Fibroblast of skin of scalp (primary cell): Measurements from ENCODE around the gene PKD1L1.

Experiments
- DNase-seq: peaks from one replicate; pipeline ENCODE4 v3.0.0-alpha.2; 2013

PKD1L1 gene

GRCh38 chr7:47818796-47819606, 129.3 kb downstream of the PKD1L1 start:
- DNase-seq, result peak; percentile 79

- DNase-seq, result peak; percentile 37
Observed at GRCh38 chr7:47817917-47818316, 130.3 kb downstream of the PKD1L1 start.

- peak; percentile 56 for DNase-seq
Observed at GRCh38 chr7:47816647-47817046, 131.6 kb downstream of the PKD1L1 start.

GRCh38 chr7:47815867-47816266, 132.4 kb downstream of the PKD1L1 start:
- no peak for DNase-seq

GRCh38 chr7:47814905-47815613, 133.2 kb downstream of the PKD1L1 start:
- peak; percentile 52 for DNase-seq

GRCh38 chr7:47813620-47814260, 134.5 kb downstream of the PKD1L1 start:
- DNase-seq, result no peak

GRCh38 chr7:47812429-47813136, 135.7 kb downstream of the PKD1L1 start:
- no peak for DNase-seq

GRCh38 chr7:47811632-47812380, 136.5 kb downstream of the PKD1L1 start:
- no peak for DNase-seq

- no peak for DNase-seq
Observed at GRCh38 chr7:47809387-47809786, 138.9 kb downstream of the PKD1L1 start.

- no peak for DNase-seq
Observed at GRCh38 chr7:47808321-47808720, 139.9 kb downstream of the PKD1L1 start.

- DNase-seq, result no peak
Observed at GRCh38 chr7:47807756-47808155, 140.5 kb downstream of the PKD1L1 start.

- DNase-seq, result no peak
Observed at GRCh38 chr7:47807126-47807525, 141.1 kb downstream of the PKD1L1 start.

- no peak for DNase-seq
Observed at GRCh38 chr7:47806701-47807103, 141.6 kb downstream of the PKD1L1 start.

- DNase-seq, result no peak
Observed at GRCh38 chr7:47804767-47805545, 143.3 kb downstream of the PKD1L1 start.

GRCh38 chr7:47803846-47804245, 144.4 kb downstream of the PKD1L1 start:
- no peak for DNase-seq

GRCh38 chr7:47803025-47803424, 145.2 kb downstream of the PKD1L1 start:
- no peak for DNase-seq

- no peak for DNase-seq
Observed at GRCh38 chr7:47801423-47801822, 146.8 kb downstream of the PKD1L1 start.

GRCh38 chr7:47799524-47799923, 148.7 kb downstream of the PKD1L1 start:
- DNase-seq, result no peak

GRCh38 chr7:47796347-47796746, 151.9 kb downstream of the PKD1L1 start:
- peak; percentile 45 for DNase-seq

- DNase-seq, result peak; percentile 95
Observed at GRCh38 chr7:47795631-47796030, 152.6 kb downstream of the PKD1L1 start.

- DNase-seq, result peak; percentile 45
Observed at GRCh38 chr7:47795126-47795525, 153.1 kb downstream of the PKD1L1 start.
